HT1080 (cell line): Measurements from ENCODE around the gene PQBP1. TPM values are rescaled to one million over a fixed set of nuclear protein-coding genes. Genes with fewer than 3 reads are reported as not detected.

Source experiments
- DNase-seq: peaks from one replicate; pipeline ENCODE4 v3.0.0-alpha.2; 2015; ENCODE audit warnings: low read depth
- total RNA-seq: library from RNA; depleted of rRNA; stranded (reverse); fragments of >200 nt; shearing (Covaris generic); gene quantifications from 2 replicates; pipeline ENCODE4 v1.2.3, GENCODE V29; 2014

PQBP1 gene
- total RNA-seq, 1 experiment from 2014 or later = 109 TPM

DNA sequence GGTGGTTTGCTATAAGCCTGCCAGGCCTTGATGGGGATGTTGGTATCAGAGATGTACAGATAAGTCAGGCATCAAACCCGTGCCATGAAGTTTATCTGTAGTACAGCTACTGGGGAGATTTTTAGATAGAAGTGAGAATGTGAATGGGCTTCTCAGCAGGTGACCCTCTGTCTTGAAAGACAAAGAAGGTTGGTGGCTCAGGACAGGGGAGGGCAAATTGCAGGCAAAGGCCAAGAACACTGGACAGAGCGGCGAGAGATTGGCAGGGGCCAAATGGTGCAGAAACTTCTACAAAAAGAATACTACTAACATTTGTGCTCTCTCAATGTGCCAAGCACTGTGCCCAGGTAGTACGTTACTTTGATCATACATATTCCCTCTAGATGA, 23.0 kb downstream of the PQBP1 start:
- DNase-seq = no peak

DNA sequence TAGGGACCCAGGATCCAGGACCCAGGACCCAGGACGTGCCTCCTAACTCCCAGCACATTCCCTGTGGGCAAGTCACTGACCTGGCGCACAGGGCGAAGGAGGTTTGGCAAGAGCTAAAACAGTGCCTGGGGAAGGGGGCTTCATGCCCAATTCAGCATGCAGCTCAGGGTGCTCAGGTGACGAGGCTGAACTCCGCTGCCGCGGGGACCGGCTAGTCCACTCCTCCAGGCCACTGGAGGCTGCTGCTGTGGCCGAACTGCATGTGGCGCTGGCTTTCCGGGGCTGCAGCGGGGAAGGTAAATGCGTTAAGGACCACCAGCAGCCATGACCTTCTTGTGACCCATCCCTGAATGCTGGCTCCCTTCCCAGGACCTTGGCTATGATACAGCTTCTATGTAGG, 26.0 kb downstream of the PQBP1 start:
- no peak for DNase-seq

DNA sequence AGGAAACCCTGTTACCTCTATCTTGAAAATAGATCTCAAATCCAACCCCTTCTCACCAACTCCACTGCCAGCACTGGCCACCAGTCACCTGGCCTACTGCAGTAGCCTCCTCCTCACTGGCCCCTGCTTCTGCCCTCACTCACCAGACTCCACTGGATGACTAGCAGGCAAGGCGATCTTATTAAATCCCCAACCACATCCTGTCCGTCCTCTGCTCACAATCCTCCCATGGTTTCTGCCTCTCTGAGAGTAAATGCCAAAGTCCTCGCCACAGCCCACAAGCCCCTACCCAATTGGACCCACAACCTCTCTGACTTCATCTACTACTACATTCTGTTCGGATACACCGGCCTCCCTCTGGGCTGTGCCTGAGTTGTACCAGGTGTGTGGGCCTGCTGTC, 26.5 kb downstream of the PQBP1 start:
- peak; percentile 15 for DNase-seq

DNA sequence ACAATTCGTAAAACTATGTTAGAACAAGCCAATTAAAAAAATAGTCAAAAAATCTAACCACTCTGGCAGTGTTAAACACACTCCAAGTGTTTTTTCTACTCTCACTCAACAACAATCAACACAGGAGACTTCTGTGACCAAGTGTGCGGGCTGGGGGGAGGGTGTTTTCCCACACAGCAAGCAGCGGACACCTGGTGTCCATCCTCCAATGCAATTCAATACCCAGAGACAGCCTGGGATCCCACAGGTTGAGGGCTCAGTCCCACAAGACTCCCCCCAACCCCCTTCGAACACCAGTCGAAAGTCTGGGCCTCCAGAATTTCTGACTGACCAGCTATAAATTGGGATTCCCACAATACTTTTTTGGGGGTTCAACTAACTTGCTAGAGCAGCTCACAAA, 29.4 kb downstream of the PQBP1 start:
- no peak for DNase-seq

DNA sequence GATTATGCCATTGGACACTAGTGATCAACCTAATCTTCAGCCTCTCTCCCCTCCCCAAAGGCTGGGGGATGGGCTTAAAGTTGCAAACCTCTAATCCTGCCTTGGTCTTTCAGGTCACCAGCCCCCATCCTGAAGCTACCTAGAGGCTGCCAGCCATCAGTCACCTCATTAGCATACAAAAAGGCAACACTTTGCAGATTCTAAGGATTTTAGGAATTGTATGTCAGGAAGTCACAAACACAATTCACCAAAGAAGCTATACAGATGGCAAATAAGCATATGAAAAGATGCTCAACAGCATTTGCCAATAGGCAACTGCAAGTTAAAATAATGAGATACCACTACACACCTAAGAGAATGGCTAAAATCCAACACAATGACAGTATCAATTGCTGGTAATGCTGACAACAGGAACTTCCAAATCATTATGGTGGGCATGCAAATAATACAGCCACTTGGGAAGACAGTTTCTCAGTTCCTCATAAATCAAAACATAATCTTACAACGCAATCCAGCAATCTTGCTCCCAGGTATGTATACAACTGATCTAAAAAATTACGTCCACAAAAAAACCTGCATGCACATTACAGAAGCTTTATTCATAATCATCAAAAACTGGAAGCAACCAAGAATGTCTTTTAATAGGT, 30.1 kb downstream of the PQBP1 start:
- no peak for DNase-seq

DNA sequence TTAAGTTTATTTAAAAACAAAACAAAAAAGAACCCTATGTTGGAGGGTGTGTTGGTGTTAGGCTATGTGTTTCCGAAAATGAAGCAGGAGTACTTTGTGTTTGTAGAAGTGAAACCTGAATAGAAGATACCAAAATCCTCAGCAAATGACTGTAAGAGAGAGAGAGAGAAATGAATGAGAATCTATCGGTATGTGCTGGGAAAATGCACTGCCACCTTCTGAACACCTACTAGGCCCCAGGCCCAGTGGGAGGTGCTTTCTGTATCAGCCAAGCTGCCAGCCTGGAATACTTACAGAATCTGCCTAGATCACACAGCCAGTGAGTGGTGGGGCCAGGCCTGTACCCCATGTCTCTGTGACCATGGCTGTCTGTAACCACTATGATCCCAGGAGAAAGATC, 36.0 kb downstream of the PQBP1 start:
- no peak for DNase-seq

DNA sequence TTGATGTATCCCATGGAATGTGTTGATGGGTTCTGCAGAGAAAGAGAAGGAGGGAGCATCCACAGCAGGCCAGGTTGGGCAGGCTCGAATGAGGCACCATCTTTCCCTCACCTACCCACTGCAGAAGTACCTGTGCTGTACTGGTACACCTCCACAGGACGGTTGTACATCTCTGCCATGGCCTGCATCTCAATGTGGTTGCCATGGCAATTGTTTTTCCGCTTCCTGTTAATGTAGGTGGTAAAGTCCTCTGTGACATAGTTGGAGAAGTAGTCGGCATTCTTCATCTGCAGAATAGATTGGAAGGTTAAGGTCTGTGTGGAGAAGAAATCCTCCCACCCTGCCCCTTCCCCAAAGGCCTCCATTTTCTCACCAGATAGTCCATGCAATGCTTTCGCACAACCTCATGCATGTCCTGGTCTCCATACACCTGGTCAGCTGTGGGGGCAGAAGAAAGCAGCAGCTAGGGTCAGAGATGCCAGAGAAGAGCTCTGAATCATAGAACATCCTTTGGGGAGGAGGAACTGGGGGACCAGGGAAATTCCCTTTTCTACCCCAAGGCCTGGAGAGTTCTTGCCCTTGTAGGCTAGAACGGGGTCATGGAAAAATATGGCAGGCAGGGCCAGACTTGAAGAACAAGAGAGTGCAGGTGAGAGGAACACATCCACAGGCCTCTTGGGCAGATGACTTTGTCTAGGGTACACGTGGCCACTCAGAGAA, 37.0 kb downstream of the PQBP1 start:
- DNase-seq = no peak

DNA sequence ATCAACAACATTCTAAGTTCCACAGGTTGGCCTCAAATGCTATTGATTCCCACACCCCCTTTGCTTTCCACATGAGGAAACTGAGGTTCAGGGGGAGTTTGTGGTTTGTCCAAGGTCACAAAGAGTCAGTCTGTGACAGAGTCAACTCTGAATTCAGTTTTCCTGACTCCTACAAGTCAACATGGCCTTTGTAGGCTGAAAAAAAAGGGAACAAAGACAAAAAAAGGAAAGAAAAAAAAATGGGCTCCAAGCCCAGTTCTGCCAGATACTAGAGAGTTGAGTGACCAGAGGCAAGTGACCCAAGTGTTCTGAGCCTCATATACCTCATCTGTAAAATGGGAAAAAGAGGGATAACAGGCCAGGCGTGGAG, 37.6 kb downstream of the PQBP1 start:
- DNase-seq = no peak

DNA sequence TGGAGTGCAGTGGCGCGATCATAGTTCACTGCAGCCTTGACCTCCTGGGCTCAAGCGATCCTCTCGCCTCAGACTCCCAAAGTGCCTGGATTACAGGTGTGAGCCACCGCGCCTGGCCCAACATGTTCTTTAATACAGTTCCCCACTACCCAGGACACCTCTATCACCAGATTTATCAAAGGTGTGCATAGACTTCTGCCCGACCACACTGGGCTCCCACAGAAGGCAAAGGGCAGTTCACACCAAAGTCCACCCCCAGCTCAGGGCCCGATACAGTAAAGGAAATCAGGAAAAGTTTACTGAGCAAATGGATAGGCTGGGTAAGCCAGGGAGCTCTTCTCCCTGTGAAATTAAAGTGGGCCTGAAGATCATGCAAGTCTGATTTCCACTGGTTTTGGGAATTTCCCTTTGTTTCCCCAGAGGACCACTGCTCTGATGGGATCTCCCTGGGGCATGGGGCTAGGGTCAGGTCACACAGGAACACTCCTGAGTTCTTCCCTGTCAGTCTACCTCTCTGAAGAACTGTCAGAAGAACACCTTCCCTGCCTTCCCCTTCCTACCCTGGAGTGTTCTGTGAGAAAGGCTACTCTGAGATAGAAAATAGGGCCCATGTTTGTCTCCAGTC, 38.8 kb downstream of the PQBP1 start:
- DNase-seq = no peak

DNA sequence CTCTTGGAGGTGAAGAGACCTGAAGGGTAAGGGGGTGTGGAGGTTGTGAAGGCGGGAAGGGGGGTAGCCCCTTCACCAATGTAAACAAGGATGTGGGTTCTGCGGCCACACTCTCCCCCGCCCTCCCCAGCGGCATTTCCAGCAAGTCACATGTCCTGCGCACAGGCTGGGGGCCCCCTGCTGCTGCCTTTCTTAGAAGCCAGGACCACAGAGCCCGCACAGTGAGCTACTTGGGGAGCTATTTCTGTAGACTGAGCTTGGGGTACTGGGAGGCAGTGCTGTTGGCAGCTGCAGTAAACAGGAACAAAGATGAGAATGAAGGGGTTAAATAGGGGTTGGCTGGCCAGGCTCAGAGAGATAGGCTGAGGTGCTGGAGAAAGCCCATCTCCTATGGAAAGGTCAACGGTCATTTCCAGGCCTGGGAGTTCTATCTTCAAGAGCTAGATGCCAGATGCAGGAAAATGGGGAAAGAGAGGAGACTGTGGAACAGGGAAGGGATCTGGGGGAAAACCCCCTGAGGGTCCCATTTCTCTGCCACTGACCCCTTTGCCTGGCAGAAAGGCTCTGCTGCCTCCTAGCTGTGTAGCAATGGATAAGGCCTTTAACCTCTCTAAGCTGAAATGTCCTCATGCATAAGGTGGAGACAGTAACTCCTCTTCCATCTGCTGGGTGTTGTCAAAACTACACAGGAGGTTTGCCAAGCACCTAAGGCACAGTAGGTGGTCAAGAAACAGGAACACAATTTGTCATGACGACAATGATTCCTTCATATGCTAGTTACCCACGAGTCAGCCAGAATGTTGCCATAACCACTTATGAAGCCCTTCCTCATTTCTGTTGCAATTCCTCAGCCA, 39.6 kb downstream of the PQBP1 start:
- no peak for DNase-seq

DNA sequence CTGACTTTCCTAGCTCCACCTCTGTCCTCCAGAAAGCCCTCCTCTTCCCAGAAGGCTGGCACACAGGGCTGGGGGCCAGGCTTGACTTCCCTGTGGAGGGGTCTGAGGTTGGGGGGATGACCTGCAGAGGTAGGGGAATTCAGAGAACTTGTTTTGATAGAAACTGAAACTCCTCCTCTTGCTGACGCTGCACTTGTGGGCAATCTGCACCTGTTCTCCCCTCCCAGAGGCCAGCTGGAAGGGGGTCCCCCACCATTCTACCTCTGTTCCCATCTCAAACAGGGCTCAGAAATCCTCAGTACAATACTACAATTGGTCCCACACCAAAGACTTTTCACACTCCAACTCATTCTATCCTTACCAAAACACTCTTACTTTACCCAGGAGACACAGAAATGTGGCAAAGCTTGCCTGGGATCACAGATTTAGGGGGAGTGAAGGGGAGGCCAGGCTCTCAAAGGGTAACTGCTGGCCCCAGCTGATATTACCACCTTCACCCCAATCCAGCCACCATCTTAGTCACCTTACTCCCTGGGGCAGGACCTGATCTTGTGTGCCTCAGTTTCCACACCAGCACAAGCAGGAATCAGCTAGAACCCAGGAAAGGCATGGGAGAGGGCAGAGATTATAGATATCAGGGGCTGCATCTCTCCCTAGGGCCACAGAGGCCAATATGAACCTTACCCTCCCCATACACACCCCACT, 41.1 kb downstream of the PQBP1 start:
- no peak for DNase-seq

DNA sequence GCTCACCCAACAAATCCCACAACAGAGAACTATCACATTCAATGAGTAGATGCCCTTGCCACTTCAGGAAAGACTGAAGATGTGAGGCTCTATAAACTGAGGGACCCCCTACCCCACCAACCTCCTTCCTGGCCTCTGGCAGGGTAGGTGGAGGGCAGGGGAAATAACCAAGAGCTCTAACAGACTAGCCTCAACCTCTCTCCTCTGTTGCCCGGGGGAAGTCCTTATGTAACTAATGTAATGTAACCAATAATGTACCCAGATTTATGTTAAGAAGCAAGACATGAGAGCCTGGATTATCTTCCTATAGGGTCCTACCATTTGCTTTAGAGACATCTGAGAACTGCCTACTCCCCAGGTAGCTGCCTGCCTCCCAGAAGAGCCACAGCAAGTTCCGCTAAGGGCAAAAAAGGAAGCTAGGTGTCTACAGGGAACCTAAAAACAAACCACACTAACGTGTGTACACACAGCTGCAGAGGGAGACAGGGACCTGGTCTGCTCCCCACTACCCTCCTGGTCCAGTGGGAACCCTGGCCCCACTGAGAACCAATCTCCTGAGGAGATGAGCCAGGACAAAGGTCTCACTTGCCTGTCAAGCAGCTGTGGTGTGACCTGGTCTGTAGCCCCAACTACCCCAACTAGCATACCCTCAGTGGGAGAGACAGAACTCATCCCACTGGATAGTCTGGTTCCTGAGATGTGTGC, 41.9 kb downstream of the PQBP1 start:
- no peak for DNase-seq

DNA sequence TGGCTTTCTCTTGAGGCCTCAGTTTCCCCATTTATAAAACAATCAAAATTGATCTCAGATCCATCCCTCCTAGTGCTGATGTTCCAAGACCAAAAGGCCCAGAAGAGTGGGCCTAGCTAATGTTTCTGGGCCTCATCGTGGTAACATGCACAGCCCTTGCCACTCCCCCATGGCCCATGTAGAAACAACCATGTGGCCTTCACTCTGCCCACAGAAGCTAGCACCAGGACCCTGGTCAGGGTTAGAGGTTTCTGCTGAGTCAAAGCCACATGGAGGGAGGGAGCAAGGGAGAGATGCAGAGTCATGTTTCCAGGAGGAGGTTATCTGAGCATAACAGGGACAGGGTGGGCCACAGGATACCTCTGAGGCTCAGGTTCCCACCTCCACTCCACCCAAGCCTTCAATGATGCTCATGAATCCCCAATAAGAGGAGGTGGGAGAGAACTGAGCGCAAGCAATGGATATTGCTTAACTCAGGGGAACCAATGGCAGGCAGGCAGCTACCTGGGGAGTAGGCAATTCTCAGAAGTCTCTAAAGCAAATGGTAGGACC, 42.8 kb downstream of the PQBP1 start:
- DNase-seq = no peak

DNA sequence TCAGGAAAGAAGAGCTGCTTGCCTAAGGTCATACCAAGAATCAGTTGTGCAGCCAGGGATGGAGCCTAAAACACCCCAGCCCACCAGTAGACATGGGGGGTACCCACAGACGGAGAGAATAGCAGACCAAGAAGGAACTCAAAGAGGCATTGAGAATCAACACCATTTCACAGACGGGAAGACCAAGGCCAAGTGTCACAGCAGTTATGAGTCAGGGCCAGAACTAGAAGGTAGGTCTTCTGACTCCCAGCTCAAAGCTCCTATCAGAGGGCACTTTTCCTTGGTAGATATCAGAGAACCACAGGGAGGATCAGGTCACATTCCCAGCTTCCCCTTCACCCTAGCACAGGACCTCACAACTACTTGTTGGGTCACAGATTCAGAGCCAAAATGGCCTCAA, 45.2 kb downstream of the PQBP1 start:
- no peak for DNase-seq

DNA sequence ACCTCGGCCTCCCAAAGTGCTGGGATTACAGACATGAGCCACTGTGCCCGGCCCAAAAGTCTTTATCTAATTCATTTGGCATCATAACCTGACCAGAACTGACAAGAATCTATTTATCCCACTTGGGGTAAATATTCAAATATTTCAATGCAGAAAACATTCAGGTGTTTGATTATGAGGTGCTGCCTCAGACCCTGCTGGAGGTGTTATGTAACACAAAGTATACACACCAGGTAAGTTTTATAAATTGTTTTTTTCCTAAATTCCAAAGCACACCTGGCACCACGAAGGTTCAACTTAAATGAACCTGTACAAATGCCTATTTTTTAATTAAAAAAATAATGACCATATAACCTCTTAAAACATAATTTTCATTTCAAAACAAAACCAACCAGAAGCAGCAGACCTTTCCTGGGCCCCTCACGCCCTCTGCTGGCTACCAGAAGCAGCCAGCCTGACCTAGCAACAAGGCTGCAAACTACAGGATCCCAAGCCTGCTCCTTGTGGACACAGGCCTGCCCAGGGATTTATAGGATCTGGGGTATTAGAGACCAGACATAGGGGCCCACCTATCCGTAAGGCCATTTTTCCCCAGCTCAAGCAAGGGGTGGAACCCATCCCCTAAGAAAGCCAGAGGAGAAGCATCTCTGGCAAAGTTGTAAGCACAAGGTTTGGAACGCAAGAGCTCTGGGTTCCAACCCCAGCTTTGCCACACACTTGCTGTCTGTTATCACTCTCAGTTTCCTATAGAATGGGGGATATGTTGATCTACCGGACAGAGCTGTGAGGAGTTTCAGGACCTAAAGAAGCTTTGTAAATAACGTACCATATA, 48.0 kb downstream of the PQBP1 start:
- DNase-seq = peak; percentile 36

DNA sequence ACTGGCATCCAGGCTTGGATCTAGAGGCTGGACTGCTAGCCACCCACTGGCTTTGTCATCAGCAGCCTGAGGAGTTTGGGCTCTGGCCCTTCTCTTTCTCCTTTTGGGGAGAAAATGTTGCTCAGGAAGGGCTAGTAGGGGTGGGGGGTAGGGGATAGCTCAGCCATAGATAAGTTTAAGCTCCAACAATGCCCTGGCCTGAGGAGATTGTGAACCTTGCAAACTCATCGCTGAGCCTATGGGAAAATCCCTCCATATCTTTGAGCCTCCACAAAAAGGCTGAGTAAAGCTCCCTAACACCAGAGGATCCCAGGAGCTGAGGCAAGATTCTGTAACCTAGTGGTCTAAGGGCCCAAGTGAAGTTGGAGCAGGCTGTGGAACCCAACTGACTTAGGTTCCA, 50.9 kb downstream of the PQBP1 start:
- no peak for DNase-seq
